HG02642 (cell line): ENCODE measurements around the gene HEATR5B.
"Not testable (repeated sequence)": the region's sequence is repeated elsewhere in the genome, so short reads cannot be mapped to it uniquely, and the experiment has no call there.

Source experiments
- ATAC-seq: cut with Tn5 transposase; IDR thresholded peaks from one replicate; pipeline ENCODE4 v1.9.1; 2021; ENCODE audit warnings: mild to moderate bottlenecking; ENCODE audit not compliant: unreplicated experiment, poor library complexity

Gene HEATR5B

DNA sequence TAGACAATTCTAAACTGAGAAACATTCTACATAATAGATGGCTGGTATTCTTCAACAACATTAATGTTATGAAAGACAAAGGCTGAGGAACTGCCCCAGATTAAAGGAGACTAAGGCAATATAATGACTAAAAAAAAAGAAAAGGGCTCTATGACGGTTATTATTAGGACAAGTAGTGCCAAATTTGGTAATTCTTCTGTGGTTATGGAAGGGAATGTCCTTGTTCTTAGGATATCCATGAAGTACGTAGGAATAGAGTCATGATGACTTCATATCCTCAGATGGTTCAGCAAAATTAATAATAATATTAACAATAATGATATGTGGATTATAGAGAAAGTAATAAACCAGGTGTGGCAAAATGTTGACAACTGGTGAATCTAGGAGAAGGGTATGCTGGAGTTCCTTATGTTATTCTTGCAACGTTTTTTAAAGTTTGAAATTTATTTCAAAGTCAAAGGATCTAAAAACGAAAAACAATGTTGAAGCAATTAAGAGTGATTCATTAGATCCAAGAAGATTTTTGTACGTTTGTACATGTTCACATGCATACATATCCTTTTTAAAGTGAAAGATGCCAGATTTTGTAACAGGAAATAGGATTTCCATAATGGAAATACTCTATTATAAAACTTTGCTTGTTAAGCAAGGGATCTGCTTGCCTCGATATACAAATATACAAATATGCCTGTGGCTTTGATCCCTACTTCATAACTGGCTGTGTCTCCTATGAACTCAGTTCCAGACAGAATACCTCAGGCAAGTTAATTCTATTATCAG lies 90.1 kb downstream of the HEATR5B start:
- ATAC-seq: no peak

DNA sequence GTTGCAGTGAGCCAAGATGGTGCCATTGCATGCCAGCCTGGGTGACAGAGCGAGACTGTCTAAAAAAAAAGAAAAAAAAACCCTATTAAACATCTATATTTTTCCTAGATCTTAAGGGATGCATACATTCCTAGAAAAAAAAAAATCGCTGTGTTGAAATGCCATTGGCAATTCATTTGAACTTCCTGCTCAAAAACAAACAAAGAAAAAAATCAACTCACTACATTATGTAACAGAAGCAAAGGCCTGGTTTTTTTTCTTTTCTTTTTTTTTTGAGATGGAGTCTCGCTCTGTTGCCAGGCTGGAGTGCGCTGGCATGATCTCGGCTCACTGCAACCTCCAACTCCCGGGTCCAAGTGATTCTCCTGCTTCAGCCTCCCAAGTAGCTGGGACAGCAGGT lies 96.2 kb downstream of the HEATR5B start:
- no peak for ATAC-seq

DNA sequence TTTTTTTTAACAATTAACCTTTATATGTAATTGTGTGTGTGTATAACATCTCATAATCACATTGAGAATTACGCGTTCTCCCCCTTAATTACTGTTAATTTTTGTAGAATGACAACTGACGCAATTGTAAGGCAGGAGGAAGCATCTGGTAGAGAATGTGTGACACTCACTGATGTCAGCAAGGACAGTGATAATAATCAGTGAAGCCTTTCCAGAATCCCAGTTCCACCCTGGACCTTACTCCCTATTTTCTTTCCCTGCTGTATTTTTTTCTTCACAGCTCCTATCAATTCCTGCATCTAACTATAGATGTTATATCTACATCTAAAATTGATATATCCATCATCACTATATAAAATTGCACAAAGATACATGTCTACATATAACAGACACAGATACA lies 101.7 kb downstream of the HEATR5B start:
- no peak for ATAC-seq

DNA sequence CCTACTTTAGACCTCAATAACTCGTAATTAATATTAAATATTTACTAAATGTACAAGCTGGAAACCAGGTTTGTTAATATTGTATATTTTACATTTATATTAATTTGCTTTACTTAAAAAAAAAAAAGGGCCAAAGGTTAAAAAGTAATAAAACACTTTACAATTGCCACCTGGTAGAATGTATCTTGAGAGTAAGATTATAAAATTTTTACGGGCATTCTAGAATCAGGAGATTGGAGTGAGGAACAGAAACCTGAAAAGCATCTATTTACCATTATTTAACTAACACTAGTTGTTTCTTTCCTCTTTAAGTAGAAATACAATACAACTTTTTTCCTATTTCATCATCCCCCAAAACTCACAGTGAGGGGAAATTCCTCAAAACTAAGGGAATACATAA lies 102.3 kb downstream of the HEATR5B start:
- no peak for ATAC-seq

DNA sequence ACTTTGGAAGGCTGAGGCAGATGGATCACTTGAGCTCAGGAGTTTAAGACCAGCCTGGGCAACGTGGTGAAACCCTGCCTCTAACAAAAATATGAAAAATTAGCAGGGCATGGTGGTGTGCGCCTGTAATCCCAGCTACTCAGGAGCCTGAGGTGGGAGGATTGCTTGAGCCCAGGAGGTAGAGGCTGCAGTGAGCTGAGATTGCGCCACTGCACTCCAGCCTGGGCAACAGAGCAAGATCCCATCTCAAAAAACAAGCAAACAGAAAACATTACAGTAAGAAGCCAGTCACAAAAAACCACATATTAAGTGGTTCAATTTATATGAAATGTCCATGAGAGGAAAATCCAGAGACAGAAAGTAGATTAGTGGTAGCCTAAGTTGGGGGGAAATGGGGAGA lies 105.2 kb downstream of the HEATR5B start:
- ATAC-seq: not testable (repeated sequence)

DNA sequence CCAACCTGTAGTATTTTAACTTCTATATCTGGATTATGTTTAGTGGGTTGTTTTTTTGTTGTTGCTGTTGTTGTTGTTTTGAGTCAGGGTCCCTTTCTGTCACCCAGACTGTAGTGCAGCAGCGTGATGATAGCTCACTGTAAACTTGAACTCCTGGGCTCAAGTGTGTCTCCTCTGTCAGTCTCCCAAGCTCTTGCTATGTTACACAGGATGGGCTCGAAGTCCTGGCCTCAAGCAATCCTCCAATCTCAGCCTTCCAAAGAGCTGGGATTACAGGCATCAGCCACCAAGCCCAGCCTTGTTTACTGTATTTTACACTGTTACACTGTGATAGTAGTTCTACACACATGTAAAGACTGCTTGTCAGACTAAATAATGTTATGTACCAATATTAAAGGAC lies 108.1 kb downstream of the HEATR5B start:
- no peak for ATAC-seq

DNA sequence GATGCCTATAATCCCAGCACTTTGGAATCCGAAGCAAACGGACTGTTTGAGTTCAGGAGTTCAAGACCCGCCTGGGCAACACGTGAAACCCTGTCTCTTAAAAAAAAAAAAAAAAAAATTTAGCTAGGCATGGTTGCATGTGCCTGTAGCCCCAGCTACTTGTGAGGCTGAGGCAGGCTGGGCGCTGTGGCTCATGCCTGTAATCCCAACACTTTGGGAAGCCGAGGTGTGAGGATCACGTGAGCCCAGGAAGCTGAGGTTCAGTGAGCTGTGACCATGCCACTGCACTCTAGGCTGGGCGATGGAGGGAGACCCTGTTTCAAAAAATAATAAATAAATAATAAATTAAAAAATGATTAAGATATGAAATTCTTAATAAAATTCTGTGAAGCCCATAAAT lies 108.9 kb downstream of the HEATR5B start:
- ATAC-seq: no peak

DNA sequence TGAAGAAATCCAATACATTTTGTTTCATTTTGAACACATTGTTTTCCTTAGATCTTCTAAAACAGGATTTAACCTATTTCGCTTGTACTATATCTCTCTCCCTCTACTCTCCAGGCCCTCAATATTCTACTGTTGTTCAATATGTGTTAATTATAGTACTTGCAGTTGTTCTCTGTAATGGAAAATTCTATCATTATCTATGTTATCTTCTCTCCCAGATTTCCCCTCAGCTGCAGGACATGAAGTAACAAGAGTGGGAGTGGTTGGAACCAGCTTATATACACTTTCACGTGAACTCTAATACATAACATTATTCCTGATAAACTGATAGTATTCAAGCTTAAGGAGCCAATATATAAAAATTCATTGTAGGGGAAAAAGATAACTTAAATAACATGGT lies 110.9 kb downstream of the HEATR5B start:
- ATAC-seq: no peak

DNA sequence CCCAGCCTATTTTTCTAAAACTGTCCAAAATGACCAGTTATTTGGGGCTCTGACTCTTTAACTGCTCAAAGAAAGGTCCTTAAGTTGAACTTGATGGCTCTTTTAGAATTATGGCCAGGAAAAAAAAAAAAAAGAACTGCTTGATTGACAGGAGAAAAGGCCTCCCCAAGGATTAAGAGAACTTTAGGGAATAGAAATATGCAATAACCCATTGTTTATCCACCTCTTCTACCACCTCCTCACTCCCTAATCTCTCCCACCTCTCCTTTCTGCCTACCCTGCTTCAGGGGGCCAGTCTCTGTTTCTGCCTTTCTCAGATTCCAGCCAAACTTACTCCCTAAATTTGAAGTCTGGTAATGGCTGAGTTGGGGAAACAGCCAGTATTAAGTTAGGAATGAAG lies 112.2 kb downstream of the HEATR5B start:
- no peak for ATAC-seq

DNA sequence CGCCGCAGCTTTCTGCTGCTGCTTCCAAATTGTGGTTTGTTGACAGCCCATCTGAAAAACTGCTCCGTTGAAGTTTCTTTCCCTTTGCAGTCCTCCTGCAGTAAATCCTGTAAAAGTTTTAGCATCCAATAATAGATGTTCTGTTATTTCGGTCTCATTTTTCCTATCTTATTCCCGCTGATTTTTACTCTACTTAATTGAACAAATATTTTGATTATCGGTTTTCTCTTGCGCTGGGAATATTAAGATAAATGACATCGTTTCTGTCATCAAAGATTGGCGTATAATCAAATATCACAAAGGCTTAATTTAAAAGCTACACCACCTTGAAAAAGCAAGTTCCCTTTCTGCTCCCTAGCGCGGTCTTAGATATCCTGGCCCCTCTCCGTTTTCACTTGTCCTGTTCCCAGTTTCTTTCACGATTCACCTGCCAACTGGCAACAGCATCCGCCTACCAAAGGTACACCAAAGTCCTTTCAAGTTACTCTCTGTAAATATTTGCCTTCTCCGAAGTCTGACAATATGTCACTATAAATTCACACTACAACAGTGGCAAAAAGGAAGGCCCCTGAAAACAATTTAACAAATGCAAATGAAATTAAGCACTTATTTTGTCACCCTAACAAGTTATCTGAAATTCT lies 116.8 kb downstream of the HEATR5B start:
- no peak for ATAC-seq

DNA sequence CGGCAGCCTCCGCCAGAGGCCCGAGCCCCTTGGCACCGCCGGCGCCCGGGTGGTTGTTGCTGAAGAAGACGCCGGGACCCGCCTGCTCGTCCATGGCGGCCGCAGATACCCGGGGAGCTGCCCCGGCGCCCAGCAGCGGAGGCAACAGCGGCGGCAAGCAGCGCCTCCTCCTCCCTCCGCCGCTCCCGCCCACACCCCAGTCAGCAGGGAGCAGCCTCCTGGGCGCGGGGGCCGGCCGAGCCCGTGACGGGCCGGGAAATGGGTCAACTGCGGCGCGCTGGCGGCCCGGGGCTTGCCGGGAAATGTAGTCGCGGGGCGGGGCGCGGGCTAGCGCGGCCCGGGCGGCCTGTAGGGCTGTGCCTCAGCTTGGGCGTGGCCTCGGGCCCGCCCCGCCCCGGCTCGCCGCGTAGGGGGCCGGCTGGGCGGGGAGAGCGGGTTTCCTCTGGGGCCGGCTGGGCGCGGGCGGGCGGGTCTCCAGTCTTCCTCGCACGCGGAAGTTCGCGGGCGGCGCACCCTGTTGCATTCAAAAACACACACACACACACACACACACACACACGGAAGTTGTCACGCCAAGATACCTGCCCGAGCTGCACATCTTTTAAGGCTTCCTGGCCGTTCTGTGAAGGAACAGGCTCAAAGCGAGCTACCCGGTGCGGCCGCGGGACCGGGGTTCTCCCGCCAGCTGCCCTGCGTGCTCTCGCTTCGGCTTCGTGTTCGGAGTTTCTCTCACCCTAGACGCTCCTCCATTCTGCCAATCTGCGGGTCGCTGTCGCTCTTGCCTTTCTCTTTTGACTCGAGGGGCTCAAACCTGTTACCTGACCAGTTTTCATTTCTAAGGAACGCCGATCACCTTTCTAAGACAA lies 117.6 kb downstream of the HEATR5B start, which contains the start of gene STRN:
TSS of gene STRN (minus strand) at position 167 of the 866 bp plus-strand sequence. CDS start at position 94, 73 bp downstream.
- peak; percentile 97 for ATAC-seq

DNA sequence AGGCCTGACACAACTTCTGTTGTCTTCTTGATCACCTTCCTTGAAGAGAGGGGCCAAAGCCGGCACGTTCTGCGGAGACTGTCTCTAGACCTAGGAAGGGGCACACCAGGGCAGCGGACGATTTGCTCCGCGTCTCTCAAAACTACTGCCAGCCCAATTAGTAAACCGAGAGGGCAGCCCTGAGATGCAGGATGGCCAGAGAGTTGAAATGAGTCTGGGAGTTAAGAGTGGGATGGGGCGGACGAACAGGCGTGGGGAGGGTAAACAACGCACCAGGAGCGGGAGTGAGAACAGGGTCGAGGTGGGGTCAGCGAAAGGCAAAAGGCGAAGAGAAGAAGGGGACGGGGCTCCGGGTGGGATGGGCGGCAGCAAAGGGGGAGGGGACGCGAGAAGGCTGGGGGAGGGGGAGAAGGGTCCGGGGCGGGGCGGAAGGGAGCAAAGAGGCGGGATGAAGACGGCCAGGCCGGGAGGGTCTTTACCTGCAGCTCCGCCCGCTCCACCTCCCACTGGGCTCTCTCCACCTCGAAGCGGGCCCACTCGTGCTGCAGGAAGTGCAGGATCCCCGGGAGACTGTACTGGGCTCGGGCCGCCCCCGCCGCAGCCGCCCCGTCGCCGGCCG lies 118.3 kb downstream of the HEATR5B start:
- ATAC-seq: peak; percentile 40

DNA sequence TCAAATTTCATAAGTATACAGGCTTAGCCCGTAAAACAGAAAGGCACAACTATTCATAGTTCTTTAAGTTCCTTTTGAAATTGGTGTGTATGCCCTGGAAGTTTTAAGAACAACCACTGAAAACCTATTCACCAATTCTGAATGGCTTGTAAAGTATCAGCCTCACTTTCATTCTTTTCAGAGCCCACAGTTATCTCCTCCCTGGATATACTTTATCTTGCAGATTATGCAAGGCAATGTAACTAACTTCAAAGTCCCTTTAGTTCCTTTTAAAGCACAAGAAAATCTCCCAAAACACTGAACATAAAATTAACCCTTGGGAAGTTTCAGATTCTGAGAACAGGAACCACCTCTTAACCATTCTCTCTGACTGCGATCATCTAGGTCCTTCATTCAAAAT lies 119.0 kb downstream of the HEATR5B start:
- no peak for ATAC-seq

DNA sequence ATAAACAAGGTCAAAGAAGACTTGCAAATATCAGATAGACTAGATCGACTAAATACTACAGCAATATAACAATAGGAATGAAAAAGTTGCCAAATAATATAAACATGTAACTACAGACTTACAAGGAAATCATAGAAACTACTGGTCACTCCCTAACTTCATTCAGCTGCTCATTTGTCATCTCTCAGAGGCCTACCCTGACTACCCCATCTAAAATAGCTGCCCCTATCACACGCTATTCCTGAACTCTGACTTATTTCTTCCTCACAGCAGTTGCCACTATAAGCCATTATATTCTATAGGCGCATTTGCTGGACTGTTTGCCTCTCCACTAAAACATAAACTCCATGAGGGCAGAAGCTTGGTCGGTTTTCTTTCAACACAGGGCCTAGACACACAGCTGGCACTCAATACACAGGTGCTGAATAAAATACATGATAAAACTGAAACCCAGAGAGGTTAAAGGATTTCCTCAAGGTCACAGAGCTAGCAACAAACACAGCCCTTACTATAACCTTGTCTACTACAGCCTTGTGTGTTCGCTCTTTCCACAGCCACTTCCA lies 119.6 kb downstream of the HEATR5B start:
- no peak for ATAC-seq

DNA sequence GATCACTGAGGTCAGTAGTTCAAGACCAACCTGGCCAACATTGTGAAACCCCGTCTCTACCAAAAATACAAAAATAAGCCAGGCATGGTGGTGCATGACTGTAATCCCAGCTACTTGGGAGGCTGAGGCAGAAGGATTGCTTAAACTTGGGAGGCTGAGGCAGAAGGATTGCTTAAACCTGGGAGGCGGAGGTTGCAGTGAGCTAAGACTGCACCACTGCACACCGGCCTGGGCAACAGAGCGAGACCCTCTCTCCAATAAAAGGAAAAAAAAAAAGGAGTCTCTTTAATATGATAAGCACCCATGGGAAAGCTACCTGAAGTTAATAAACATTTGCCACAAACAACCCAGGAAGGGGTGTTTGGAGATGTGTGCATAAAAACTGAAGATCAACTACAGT lies 120.4 kb downstream of the HEATR5B start:
- no peak for ATAC-seq

DNA sequence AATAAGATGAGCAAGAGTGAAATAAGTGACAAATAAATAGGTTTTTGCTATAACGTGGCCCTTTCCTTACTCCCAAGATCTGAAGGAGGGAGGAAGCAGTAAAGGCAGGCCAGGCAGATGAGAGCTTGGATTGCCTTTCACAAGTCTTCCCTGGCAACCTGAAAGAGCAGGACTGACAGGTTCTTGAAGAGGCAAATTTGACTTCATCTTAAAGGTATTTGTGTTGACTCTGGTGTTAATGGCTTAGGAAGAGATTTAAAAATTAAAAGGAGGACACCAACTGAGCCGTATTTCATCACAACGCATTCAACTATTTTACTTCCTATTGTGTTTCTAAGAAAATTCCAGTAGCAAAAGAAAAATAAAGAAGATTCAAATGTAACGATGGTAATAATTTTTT lies 121.1 kb downstream of the HEATR5B start:
- ATAC-seq: no peak

DNA sequence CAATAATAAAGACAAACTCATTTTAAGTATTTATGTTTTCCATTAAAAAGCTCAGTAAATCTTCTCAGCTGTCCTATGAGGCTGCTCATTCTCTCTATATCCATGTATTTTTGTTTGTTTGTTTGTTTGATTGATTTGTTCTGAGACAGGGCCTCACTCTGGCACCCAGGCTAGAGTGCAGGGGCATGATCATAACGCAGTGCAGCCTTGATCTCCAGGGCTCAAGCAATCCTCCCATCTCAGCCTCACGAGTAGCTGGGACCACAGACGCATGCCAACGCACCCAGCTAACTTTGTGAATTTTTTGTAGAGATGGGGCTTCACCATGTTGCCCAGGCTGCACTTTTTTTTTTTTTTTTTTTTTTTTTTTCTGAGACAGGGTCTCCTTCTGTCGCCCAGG lies 123.4 kb downstream of the HEATR5B start:
- ATAC-seq: no peak

DNA sequence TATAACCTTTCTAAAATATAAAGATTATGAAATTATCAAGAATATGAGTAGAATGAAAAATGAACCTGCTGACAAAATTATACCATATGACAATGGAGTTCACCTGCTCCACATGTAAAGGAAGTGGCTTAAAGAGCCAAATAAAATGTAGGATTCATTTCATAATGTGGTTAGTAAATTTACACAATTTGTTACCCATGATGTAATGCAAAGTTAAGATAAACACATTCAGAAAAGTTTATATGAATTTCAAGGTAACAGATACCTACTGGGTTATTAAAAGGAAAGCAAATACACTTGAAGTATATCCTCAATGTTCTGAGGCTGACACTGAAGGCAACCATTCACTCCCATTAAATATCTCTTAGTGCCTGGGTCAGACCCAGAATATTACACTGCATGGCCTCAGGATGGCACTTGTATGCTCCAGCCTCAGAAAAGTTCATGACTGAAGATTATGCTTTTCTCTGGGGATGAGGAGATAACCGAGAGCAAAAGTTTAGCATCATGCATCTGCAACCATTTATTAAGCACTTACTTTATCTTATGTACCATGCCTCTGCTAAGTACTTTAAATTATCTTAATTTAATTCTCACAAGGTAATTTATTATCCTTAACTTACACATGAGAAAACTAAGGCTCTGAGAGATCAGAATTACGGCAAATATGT lies 124.0 kb downstream of the HEATR5B start:
- ATAC-seq: no peak

DNA sequence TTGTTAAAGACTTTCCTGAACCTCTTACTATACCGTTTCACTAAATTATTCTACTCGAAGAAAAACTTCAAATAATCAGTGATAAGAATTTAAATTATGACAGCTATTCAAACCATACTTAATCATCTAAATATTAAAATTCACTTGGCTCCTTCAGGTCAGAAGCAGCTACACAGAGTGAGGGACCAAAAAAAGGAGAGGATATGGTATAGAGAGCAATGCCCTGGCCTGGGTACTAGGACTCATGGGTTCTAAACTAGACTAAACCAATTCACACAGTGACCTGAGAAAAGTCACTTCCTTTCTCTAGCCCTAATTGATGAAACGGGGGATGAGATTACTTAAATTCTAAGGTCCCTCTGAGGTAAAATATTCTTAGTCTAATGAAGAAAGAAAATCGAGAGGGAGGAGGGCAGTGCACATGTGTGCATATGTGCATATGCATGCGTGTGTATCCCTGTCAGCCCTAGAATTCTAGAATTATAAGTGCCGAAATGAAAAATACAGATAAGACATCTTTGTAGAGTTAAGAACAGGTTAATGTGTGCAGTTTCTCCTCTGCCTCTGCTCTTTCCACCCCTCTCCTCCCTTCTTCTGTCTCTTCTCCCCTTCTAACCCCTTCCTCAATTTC lies 129.1 kb downstream of the HEATR5B start:
- no peak for ATAC-seq
